RWPE1 (cell line): ENCODE data around the gene AGO3.
A peak's percentile ranks its signal among the peaks of the same experiment; 100 is the strongest.
"Not testable (repeated sequence)": the region's sequence is repeated elsewhere in the genome, so short reads cannot be mapped to it uniquely, and the experiment has no call there.

Source experiments
- CTCF ChIA-PET: fragments of 350-600 bp; sonication (Branson Sonifier 250); formaldehyde crosslinking; extraction: SDS; loops from one replicate; lab custom pipeline; 2021; lab: Yijun Ruan, JAX
- POLR2A ChIA-PET: fragments of 400-600 bp; formaldehyde crosslinking; extraction: SDS; loops from one replicate; lab custom pipeline; 2020; ENCODE audit warnings: antibody characterized with exemption; ENCODE audit not compliant: low non-redundant PET; lab: Yijun Ruan, JAX
- DNase-seq: peaks from one replicate; pipeline ENCODE4 v3.0.0; 2012; ENCODE audit warnings: low spot score
- H3K27ac ChIP-seq: fragments of 450-650 bp; 2 replicates; pipeline ENCODE4 v1.5.1; 2017
- CTCF ChIP-seq: fragments of 450-650 bp; conservative IDR thresholded peaks from 2 replicates; pipeline ENCODE4 v1.5.1; 2017; ENCODE audit warnings: low read depth, mild to moderate bottlenecking

AGO3 gene

GRCh38 chr1:36008546-36009197 lies 77.8 kb downstream of the AGO3 start:
- CTCF ChIA-PET = interaction anchor here (0.7 kb wide), 1 partner anchor 1083 kb away, joined by 5 read pairs; no protein-coding TSS in a partner anchor
- POLR2A ChIA-PET = no interaction called here
- H3K27ac ChIP-seq = no peak overlapping the region
- DNase-seq = peak; percentile 74
- TF ChIP-seq CTCF = no peak

GRCh38 chr1:36014722-36015220 lies 83.9 kb downstream of the AGO3 start:
- CTCF ChIA-PET = no interaction called here
- POLR2A ChIA-PET = no interaction called here
- no peak for DNase-seq
- no peak overlapping the region for H3K27ac ChIP-seq
- no peak for TF ChIP-seq CTCF

- POLR2A ChIA-PET = no interaction called here
Measured at GRCh38 chr1:36016686-36017085, 85.8 kb downstream of the AGO3 start.

GRCh38 chr1:36023098-36023769 lies 92.3 kb downstream of the AGO3 start:
- DNase-seq = no peak
- H3K27ac ChIP-seq = no peak overlapping the region
- CTCF ChIA-PET = no interaction called here
- no peak for TF ChIP-seq CTCF
- POLR2A ChIA-PET = no interaction called here

More at GRCh38 chr1:36016686-36017085, 85.8 kb downstream of the AGO3 start:
- no peak for DNase-seq
- H3K27ac ChIP-seq = no peak overlapping the region
- no peak for TF ChIP-seq CTCF
- CTCF ChIA-PET = no interaction called here

GRCh38 chr1:36024024-36024423 lies 93.1 kb downstream of the AGO3 start:
- CTCF ChIA-PET, POLR2A ChIA-PET: not testable (repeated sequence)

GRCh38 chr1:36024847-36025246 lies 93.9 kb downstream of the AGO3 start:
- H3K27ac ChIP-seq = no peak overlapping the region

More at GRCh38 chr1:36024024-36024423, 93.1 kb downstream of the AGO3 start:
- not testable (repeated sequence) for H3K27ac ChIP-seq, DNase-seq

More at GRCh38 chr1:36024847-36025246, 93.9 kb downstream of the AGO3 start:
- DNase-seq = no peak
- ChIA-PET POLR2A (no interaction called here), CTCF (no interaction called here)
- TF ChIP-seq CTCF = no peak
